IMR-90 (cell line): ENCODE data around the gene TSTD1.

ENCODE experiments used
- CTCF ChIP-seq: conservative IDR thresholded peaks from 2 replicates; pipeline ENCODE4 v1.5.1; 2012; ENCODE audit warnings: mild to moderate bottlenecking, low read depth, low read length, improper control_type of control experiment
- USF2 ChIP-seq: fragments of 150-350 bp; IDR thresholded peaks from 2 replicates; pipeline ENCODE4 v1.6.1; 2017; ENCODE audit warnings: mild to moderate bottlenecking, antibody characterized with exemption, low read length, low read depth

DNA sequence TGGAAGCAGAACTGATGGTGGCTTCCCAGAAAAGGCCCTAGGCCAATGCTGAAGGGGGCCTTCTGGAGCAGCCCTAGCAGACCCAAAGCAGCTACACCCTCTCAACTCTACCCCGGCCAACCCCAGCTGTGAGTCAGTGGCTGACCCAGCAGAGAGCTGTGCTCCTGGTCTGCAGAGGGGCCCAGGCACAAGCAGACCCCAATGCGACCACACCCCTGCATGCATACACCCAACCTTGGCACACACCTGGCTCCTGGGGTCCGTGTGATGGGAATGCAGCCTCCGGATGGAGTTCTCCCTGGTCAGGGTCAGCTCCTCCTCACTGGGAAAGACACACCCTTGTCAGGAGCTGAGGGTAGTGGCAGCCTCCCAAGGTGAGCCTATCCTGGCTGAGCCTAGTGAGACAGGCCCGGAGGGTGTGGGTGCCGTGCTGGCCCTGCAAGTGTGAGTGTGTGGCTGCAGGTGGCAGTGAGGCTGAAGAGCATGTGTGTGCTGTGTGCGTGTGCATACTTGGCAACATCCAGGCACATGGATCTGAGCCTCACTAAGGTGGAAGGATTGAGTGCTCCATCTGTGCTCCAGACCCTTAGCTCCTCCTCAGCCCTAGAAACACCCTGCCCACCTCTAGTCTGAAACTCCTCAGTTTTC lies 34.8 kb upstream of the TSTD1 start:
- no peak for TF ChIP-seq USF2
- no peak for TF ChIP-seq CTCF
